GM21390 (cell line): ENCODE results near the gene IGSF9B.

Experiments used
- ATAC-seq: cut with Tn5 transposase; IDR thresholded peaks from one replicate; pipeline ENCODE4 v1.9.1; 2021; ENCODE audit not compliant: unreplicated experiment

The IGSF9B gene

DNA sequence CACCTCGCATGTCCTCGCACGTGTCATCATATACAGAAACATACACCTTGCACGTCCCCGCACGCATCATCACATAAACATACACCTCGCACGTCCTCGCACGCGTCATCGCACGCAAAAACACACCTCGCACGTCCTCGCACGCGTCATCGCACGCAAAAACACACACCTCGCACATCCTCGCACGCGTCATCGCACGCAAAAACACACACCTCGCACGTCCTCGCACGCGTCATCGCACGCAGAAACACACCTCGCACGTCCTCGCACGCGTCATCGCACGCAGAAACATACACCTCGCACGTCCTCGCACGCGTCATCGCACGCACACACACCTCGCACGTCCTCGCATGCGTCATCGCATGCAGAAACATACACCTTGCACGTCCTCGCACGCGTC is 16.7 kb downstream of the IGSF9B start:
- no peak for ATAC-seq

DNA sequence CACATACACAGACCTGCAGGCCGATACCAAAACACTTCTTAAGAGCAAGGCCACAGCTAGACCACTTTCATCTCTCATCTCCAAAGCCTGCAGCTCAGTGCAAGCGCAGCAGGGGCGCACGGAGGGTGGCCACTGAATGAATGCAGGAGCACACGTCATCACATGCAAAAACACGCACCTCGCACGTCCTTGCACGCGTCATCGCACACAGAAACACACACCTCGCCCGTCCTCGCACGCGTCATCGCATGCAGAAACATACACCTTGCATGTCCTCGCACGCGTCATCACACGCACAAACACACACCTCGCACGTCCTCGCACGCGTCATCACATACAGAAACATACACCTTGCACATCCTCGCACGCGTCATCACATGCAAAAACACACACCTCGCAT is 17.2 kb downstream of the IGSF9B start:
- no peak for ATAC-seq

DNA sequence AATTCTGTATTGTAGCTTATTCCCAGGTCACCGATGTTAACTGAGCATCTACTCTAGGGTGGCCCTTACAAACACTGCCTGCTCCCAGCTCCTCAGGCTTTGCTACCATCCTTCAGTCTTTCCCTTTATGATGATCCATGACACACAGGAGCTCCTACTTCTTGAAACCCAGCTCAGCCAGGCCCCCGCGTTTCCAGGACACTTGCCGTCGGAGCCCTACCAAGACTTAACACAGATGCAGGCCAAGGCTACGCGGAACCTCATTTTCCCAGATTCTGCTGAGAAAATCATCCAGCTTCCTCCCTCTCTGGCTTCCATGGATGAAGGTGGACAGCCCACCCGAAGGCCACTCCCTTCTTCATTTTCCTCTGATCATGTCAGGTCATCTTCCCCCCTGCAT is 18.6 kb downstream of the IGSF9B start:
- ATAC-seq, result no peak

DNA sequence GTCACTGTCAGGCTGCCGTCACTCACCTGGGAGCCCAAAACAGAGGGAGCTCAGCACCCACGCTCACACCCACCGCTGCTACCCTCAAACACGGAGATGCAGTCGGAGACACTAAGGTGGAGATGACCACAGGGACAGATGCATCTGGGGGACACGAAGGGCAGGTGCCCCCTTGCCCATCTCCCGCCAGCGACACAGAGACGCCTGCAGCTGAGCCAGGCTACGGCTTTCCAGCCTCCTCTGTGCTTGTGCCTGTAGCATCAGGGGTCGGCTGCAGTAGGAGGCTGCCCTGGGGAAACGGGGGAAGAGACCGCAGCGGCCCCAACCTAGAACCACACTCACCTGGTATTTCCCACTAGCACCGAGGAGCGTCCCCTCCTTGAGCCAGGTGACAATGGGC is 19.3 kb downstream of the IGSF9B start:
- no peak for ATAC-seq

DNA sequence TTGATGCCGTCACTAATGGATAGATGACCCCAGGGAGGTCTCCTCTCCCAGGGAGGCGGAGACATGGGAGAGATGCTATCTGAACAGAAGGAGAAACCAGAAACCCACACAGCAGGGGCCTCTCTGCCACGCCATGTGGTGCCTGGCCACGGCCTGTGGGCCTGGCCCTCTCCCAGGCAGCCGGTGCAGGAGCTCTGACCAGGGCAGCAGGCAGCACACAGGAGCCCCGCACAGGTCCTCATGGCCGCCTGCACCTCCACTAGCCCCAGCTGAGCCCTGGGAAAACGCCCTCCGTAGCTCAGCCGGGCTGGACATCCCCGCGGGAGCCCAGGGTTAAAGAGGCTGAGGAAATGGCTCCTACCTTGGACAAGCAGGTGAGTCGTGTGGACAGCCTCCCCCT is 19.8 kb downstream of the IGSF9B start:
- ATAC-seq, result no peak

DNA sequence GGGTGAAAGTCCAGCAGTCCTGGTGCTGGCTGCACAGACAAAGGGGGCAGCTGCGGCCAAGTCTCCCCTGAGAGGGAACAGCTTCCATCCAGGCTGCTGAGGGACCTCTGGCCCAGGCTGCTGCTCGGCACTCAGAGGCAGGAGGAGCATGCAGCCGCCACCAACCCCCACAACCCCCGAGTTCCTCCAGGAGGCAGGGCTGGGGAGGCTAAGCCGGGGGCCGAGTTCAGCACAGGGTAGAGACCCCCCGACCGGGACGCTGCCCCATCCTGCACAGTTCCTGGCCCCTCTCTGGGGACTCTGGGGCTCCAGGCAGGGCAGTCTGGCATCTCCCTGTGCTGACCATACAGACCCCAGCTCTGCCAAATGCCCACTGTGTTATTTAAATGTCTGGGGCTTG is 20.2 kb downstream of the IGSF9B start:
- ATAC-seq, result no peak

DNA sequence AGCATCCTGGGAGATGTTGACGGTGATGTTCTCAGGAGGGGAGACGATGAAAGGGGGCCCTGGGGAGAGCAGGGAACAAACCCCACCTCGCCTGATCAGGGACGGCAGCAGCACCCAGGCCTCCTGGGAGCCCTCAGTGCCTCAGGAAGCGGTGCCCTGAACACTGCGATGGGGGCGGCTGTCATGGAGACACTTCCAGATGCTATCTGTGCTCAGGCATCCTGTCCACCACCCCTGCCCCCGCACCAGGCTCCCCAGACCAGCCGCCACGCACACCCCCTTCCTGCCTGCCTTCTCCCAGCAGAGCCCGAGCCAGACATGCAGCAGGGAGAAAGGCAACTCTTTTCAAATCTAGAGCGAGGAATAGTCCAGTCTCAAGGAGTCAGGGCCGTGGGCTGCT is 20.6 kb downstream of the IGSF9B start:
- ATAC-seq, result no peak

DNA sequence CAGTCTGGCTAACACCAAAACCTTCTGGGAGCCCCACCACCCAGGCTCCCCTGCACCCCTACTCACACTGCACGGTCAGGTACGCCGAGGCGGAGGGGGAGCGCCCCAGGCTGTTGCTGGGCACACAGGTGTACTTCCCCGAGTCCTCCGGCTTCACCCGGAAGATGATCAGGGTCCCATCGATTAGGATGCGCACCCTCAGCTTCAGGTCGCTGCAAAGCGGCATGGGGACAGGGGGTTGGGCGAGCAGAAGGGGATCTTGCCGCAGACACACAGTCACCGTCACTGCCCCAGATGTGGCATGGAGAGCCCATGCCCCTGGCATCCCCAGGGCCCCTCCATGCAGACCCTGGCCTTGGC is 21.2 kb downstream of the IGSF9B start:
- no peak for ATAC-seq

DNA sequence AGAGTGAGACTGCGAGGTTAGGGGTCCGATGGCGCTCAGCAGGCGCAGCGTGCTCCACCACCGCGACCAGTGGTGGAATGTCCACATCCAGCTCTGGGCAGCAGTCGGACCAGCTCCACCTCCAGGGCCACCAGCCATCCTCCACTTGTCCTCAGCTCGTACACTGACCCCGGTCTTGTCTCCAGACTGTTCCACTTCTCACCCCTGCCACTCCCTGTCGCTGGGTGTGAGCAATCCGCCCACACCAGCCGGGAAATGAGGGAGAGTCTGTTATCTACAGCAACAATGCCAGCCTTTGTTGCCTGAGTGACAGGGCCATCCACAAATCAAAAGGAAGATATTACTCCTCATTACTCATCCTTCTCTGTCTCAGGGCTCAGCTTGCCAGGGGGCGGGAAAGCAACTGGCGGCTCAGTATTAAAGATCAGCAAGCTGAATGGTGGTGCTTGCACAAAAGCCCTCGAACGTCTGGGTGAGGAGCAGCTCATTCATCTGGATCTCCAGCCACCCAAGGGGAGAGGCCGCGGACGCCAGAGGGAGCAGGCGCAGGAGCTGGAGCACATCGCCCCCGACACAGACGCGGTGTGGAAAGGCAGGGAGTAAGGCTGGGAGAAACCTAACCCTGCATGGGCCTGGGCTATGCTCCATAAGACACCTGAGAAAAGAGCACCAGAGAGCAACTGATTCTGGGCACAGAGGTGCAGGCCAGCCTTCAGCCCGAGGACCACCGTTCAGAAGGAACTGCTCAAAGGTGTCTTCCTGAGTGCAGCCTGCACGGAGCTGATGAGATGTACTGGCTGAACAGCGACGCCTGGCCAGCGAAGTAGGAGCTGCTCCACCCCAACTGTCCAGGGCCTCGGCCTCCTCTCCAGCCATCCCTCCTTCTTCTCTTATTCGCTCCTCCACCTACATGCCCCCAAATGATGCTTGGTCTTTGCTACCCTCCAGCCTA is 21.9 kb downstream of the IGSF9B start:
- no peak for ATAC-seq

DNA sequence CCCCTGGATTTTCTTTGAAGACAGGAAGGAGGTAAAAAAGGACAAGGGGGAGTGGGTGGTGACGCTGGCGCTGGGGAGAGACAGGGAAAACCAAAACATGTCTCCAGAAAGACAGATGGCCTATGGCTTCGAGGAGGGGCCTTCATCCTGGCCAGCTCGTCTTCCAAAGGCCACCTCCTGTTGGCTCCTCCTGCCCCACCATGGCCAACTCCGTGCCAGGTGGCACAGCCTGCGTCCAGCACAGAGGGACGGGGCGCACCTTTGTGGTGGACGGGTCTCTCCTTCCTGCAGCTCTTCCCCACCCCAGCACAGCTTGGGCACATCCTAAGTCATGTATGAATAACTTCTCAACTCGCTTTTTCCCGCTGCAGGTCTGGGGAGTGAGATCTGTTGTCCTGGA is 22.7 kb downstream of the IGSF9B start:
- ATAC-seq, result no peak

DNA sequence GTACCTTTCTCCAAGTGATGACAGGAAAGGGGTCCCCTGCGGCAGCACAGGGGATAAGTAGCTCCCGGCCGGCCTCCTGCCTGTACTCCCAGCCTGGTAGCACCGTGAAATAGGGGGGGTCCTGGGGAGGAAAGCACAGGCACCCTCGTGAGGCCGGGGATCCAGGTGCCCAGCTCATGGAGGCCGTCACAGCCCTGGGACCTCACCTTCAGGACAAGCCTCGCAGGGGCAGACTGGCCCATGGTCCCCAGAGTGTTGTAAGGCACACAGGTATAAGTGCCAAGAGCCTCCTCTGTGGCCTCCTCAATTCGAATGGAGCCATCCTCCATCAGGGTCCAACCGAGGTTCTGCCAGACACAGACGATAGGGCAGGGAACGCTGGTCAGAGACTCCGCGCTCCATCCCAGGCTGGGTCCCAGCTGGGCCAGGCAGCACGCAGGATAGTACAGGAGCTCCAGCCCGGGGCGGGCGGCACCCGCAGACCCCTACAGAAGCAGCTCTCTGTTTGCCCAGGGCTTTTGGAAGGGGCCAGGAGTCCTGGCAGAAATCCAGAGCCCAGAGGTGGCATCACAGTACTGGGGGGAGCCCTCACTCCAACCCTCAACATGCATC is 25.2 kb downstream of the IGSF9B start:
- no peak for ATAC-seq

DNA sequence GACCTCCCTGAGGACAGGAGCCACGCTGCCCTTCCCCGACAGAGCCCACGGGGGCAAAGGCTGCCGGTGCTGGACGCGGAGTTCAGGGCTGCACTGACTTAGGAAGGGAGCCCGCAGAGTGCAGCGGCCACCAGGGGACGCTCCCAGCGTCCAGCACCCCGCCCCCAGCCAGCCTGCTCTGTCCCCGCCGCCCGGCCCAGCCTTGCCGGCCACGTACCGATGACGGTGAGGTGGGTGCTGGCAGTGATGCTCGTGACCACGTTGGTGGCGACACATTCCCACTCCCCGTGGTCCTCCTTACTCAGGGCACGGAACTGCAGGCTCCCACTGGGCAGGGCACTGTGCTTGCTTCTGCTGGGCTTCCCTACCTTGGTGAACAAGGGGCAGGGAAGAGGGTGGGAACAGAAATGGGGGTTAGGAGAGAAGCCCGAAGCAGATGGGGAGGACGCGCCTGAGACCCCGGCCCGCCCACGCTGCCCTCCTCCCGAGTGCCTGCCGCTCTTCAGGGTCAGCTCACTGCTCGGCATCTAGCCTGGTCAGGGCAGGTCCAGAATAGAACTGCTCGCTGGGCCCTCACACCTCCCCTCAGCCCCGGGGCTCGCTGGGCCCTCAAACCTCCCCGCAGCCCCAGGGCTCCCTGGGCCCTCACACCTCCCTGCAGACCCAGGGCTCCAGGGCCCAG is 25.9 kb downstream of the IGSF9B start:
- no peak for ATAC-seq

DNA sequence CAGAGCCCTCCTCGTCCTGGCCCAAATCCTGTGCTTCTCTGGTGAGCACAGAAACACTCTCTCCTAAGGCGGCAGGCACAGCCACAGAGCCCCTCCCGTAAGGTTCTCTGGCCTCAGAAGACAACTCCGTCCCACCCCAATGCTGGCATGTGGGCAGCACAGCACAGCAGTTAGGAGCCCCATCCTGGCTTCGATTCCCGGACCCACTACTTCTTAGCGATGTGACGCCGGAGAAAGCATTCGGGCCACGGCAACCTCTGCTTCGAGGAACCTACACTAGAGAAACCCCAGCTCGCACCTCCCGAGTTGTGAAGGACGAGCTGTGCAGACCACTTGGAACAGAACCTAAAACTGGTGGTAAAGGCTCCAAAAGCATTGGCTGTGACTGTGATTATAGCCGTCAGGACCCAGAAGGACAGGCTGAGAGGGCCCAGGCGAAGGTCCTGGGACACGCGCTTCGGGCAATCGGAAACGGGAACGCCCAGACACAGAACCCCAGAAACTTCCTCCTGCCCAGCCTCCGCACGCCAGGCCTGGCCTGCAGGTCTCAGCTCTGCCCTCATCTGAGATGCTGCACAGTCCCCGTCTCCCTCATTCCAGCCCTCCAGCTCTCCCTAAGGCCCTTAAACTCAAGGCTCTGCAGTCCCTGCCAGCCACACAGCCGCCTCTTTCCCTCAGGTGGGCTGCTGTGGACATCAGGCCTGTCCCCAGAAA is 26.6 kb downstream of the IGSF9B start:
- no peak for ATAC-seq

DNA sequence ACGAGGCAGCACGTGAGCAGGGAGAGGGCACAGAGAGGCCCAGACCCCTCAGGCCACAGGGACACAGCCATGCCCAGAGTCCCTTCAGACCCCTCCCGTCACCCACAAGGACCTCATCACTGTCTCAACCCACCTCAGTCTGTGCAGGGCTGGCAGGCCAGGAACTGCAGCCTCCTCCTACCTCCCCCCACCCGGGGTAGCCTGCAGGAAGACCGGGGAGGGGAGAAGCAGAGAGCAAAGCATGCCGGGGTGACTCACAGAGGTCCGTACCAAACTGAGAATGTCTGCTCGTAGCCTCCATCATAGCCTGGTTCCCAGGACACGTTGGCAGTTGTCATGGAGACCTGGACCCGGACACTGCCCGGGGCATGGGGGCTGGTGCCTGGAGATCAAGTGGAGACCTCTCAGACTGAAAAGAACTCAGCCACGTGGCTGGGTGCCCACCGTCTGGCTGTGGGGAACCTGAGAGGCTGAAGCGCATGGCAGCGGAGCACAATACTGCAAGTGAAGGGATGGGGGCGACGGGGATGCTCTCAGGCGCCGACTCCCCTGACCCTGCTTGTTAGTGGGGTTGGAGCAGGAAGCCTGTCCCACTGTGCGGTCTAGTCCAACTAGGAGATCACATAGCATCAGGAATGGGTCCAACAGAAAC is 27.2 kb downstream of the IGSF9B start:
- no peak for ATAC-seq

DNA sequence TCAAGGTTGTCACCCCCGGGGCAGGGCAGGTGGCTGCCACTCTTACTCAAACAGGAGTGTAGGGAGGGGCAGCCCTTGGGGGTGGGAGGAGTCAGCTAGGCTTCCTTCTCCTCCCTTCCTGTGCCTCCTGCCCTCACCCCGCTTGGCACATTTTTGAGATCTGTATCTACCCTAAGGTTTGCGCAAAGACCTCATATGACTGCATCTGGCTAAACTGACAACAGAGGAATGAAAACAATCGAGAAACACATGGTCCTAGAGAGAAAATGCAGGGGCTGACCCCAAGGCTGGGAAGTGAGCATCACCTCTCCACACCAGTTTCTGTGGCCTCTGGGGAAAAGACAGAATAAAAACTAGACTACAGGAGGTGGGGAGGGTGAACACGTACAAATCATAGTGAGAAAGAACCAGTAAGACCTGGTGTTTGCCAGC is 28.1 kb downstream of the IGSF9B start:
- ATAC-seq, result no peak

DNA sequence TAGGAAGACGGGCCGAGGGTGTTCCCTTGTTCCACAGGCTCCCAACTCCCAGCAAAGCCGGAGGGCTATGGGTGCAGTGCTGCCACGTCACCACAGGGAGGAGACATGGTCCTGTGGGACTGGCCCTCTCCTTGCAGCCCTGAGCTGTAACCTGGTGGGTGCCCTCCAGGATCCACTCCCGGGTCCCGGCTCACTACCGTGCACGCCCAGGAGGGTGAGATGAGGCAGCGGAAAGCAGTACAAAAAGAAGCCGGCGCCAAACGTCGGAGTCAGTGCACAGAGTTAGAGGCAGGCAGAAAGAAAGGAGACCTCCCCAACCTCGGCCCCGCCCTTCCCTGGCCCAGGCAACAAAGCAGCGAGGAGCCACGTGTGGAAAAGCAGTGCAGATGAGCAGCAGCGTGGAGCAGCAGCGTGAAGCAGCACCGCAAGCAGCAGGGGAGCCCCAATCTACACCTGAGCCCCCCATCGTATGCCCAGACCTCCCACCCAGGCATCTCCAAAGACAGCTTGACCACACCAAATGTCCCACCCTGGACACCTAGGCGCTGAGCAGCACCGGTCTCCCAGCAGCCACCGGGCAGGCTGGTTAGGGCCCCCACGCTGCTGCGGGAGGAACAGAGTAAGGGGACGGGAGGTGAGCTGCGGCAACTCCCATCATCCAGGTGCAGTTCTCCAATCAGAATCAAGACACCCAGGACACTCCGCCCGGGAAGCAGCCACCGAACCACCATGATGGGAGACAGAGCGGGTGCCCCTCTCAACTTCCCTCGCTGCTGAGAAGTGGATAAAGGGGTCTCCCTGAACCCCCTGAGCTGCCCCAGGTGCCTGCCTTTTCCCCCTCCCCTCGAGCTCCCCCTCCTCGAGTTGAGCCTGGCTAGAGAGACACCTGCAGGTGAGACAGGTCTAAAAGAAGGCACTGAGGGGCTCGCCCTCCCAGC is 28.8 kb downstream of the IGSF9B start:
- ATAC-seq, result peak; percentile 83

DNA sequence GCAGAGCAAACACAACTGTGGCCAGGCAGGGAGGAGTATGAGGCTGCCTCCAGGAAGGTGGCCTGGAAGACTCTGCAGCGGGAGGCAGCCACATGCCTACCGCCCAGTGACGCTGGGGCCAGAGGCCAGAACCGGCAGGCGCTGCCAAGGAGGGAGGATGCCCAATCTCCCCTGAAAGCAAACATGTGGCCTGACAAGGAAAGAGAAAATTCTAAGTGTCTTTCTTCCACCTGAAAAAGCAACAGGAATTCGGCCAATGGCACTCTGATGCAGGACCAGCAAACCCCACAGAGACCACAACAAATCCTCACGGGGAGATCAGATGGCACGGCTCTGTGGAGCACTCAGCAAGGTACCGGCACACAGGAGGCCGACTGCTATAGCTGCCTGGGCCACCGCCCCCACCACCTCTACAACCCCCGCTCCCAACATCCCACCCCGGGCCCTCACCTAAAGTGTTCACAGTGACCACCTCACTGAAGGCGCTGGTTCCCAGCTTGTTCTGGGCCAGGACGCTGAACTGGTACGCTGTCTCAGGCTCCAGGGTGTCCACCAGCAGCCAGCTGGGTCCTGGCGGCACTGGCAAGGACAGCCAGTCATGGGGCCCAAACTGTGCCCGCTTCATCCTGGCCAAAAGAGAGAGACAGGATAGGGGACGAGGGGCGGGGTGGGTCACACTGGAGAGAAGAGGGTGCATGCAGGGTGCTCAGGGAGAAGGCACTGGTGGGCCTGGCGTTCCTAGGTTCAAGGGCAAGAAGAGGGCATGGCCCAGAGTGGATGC is 30.1 kb downstream of the IGSF9B start:
- ATAC-seq, result no peak

DNA sequence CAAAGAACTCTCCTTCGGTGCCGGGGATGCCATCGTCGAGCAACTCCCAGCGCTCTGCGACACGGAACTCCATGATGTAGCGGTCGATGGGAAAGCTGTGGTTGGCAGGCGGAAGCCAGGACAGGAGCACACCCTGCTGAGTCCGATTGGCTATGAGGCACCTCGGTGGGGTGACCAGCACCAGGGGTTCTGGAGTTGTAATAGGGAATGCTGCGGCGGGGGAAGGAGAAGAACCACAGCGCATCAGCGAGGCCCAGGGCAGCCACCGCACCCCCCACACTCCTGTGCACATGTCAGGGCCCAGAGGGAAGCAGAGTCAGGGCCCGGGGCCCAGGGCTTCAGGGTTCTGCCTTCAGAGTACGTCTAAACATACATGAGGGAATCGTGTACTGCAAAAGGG is 31.0 kb downstream of the IGSF9B start:
- no peak for ATAC-seq

DNA sequence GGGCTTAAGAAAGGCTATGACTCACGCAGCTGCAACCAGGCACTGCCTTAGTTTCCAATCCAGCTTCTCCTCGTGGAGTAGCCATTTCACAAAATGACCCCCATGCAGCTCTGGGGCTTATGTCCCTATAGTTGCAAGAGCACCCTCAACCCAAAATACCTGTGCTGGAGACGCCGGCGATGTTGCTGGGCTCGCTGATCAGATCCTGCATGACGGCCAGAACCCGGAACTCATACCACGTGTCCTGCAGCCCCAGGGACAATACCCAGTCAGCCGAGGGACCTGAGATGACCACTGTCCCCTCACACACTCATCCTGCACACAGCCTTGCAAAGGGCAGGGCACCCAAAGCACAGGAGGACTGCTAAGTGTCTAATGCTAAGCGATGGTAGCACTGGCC is 32.1 kb downstream of the IGSF9B start:
- no peak for ATAC-seq
